Measurements from ENCODE around the gene RAC2. TPM values are rescaled to one million over a fixed set of nuclear protein-coding genes. Genes with fewer than 3 reads are reported as not detected.
"Not testable (repeated sequence)": the region's sequence is repeated elsewhere in the genome, so short reads cannot be mapped to it uniquely, and the experiment has no call there.

Gene RAC2
- total RNA-seq, 2 donors from 2014 or later: 20.9 to 22.6 TPM

DNA sequence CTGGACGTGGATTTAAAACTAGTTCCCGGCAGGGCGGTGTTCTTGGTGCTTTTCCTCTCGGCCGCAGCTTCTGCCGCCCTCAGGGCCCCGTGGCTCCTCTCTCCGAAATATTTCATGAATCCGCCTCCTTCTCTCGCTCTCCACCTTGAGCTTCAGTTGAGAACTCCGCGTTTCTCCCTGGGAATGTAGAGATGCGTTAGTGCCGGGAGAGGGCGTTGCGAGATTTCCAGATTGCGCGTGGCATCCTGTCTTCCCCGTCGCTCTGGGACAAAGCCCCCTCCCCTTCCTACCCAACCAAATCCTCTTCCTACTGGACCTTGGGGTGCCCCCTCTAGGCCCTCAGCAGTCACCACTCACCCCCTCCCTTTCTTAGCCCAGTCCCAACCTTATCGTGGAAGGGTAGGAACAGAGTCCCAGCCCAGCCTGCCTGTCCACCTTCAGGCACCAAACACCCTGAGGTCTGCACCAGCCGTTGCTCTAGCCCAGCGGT, 15.5 kb upstream of the RAC2 start:
- no peak for DNase-seq
- intact Hi-C loops (cut with DNase I, micrococcal nuclease): no loop called here
- peak; percentile 60 for ATAC-seq

DNA sequence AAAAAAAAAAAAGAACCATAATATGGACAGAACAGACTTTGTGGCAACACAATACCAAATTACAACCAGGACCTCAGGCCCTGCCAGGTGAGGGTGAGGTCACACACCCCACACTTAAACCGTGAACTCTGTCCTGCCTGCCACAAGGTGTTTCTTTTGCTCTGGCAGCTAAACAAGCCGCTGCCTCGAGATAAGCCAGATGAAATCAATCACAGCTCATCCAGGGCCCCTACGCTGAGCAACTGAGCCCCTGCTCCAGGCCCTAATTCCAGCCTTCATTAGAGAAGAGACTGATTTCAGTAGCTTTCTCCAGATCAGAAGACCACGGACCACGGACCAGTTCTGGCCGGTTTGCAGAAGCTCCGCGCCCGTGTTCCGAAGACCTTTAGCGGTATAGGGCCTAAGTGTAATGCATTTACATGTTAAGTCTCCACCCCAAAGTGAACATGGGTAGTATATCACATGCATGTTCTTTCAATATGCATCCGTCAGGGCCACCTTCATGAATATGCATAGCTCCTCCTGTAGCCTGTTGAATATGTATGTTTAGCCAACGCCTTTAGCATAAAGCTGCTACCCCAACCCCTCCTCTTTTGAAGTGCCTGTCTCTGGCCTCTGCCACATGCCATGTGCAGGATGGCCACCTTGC, 14.8 kb upstream of the RAC2 start:
- intact Hi-C loops (cut with DNase I, micrococcal nuclease): no loop called here
- DNase-seq: no peak
- peak; percentile 67 for ATAC-seq

DNA sequence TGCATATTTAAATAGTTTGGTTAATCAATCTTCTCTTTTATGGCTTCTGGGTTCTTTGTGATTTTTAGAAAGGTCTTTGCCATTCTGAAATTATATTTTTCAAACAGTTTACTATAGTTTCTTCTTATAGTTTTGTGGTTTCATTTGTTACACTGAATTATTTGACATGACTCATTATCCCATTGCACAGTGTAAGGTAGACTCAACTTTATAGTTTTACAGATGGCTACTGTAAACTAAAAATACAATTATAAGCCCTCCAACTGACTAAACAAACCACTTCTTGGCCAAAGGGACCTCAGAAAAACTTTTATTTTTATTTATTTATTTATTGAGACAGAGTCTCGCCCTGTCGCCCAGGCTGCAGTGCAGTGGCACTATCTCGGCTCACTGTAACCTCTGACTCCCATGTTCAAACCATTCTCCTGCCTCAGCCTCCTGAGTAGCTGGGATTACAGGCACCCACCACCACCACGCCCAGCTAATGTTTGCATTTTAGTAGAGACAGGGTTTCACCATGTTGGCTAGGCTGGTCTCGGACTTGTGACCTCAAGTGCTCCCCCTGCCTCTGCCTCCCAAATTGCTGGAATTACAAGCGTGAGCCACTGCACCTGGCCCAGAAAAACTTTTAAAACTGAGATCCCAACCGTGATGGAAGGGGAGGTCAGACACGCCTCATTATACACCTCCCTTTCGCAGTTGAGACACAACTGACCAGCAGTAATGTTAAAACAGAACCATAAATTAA, 14.1 kb upstream of the RAC2 start:
- DNase-seq (no peak), ATAC-seq (no peak)
- intact Hi-C loops (cut with DNase I, micrococcal nuclease): no loop called here

GRCh38 chr22:37256075-37256726, 12.1 kb upstream of the RAC2 start:
- DNase-seq (no peak), ATAC-seq (no peak)
- intact Hi-C loops (cut with DNase I, micrococcal nuclease): no loop called here

DNA sequence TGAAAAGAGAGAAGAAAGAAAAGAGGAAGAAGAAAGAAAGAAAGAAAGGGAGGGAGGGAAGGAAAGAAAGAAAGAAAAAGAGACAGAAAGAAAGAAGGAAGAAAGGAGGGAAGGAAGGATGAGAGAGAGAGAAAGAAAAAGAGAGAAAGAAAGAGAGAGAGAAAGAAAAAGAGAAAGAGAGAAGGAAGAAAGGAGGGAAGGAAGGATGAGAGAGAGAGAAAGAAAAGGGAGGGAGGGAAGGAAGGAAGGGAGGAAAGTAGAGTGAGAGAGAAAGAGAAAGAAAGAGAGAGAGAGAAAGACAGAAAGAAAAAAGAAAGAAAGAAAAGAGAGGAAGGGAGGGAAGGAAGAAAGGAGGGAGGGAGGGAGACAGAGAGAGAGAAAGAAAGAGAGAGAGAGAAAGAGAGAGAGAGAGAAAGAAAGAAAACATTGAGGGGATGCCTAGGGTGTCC, 11.5 kb upstream of the RAC2 start:
- ATAC-seq: no peak
- no peak for DNase-seq
- intact Hi-C loops (cut with DNase I, micrococcal nuclease): no loop called here

GRCh38 chr22:37254867-37255233, 10.8 kb upstream of the RAC2 start:
- DNase-seq (no peak), ATAC-seq (no peak)
- intact Hi-C loops (cut with DNase I, micrococcal nuclease): no loop called here

DNA sequence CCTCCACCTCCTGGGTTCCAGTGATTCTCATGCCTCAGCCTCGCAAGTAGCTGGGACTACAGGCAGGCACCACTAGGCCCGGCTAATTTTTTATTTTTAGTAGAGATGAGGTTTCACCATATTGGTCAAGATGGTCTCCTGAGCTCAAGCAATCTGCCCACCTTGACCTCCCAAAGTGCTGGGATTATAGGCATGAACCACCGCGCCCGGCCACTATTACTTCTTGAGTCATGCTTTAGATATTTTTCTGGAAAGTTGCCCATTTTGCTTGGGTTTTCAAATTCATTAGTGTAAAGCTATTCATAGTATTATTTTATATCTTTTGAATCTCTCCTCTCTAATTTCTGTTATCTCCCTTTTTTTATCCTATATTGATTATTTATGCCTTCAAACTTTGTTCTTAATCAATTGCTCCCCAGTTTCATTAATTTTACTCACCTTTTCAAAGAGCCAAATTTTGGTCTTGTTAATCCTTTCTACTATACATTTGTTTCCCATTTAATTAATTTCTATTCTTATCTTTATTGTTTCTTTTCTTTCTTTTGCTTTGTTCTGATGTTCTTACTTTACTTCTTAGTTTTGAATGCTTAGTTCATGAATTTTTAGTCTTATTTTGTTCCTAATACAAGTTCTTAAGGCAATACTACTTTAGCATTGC, 10.3 kb upstream of the RAC2 start:
- no peak for DNase-seq
- intact Hi-C loops (cut with DNase I, micrococcal nuclease): no loop called here
- ATAC-seq: no peak

GRCh38 chr22:37253126-37253660, 9.1 kb upstream of the RAC2 start:
- intact Hi-C loops (cut with DNase I, micrococcal nuclease): no loop called here
- DNase-seq: no peak

GRCh38 chr22:37251836-37252235, 7.8 kb upstream of the RAC2 start:
- ATAC-seq; DNase-seq; intact Hi-C loops (cut with DNase I, micrococcal nuclease): not testable (repeated sequence)

More at GRCh38 chr22:37253126-37253660, 9.1 kb upstream of the RAC2 start:
- ATAC-seq: no peak

- ATAC-seq: no peak
- intact Hi-C loops (cut with DNase I, micrococcal nuclease): no loop called here
- no peak for DNase-seq
These were observed 5.9 kb upstream of the RAC2 start for GRCh38 chr22:37249986-37250385.

- ATAC-seq (no peak), DNase-seq (no peak)
- intact Hi-C loops (cut with DNase I, micrococcal nuclease): no loop called here
These were observed 4.2 kb upstream of the RAC2 start for GRCh38 chr22:37248251-37248650.

DNA sequence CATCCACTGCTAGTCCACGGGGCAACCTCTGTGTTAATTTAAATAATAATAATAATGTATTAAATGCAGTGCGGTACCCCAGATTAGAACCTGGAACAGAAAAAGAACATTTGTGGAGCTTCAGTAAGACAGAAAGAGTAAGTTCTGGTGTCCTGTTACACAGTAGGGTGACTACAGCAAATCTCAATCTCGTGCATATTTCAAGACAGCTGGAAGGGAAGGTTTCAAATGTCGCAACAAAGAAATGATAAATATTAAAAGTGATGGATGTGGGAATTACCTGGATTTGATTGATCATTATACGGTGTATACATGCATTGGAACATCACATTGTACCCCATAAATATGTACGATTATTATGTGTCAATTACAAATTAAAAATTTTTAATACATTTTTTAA, 1.7 kb upstream of the RAC2 start:
- no peak for ATAC-seq
- intact Hi-C loops (cut with DNase I, micrococcal nuclease): no loop called here

DNA sequence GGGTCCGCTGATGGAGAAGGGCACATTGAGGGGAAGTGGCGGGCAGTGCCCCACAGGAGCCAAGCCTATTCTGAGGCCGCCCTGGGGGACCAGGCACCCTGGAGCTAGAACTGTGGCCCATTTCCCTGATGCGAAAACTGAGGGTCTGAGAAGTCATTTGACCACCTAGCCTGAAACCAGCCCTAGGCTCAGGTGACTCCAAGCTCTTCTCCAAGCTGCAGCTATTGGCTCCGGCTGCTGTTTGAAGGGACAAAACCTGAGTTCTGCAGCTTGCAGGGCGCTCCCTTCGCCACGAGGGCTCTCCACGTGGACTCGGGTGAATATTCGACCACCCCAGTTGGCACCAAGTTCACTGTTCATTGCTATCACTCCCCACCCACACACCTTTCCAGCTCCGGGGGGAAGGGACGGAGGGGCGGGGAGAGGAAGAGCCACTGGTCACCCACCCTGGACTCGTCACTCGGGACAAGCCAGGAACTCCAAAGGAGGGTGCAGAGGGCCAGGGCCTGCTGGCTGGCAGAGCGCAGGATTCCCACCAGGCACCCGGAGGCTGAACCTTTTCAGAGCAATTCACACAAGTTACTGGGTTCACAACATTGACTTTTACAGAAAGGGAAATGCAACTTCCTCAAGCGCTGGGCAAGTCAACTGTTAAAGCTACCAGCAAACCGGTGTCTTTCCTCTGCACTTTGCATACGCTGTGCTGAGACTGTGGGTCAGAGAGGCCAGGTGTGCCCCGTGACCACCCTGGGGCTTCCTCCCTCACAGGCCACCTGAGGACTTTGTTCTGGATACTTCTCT, 1.1 kb upstream of the RAC2 start:
- intact Hi-C loops (cut with DNase I, micrococcal nuclease): no loop called here
- ATAC-seq: no peak
- DNase-seq: no peak

More for the DNA sequence above, 1.7 kb upstream of the RAC2 start:
- DNase-seq: no peak

DNA sequence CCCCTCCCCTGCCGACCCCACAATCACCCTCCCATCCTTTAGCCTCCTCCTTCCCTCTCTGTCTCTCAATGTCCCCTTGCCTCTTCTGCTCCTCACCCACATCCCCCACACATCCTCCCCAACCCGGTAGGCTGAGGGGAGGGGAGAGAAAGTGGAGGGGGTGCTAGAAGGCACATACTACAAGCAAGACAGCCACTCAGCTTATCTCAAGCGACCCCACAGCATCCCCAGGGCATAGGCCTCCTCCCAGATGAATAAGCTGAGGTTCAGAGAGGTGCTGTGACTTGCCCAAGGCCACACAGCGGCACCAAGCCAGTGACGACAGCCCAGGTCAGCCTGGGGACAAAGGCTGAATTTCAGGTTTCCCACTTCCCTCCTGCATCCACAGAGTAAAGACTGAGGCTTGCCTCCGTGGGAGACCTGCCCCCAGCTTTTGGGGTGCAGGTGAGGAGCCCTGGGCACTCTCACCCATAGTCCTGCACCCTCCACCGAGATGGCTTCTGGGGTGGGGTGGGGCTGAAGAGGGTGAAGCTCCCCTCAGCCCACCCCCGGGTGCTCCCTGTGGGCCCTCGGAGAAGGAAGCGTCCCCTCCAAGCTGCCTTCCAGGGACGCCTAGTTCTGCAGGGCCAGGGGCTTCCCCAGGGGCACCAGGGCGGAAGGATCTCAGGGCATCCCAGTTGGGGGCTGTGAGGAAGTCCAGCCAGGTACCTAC, 511 bp downstream of the RAC2 start:
- peak; percentile 29 for ATAC-seq

GRCh38 chr22:37242395-37242918, 1.6 kb downstream of the RAC2 start:
- peak; percentile 40 for ATAC-seq
- intact Hi-C loops (cut with DNase I, micrococcal nuclease): no loop called here
- DNase-seq: peak; percentile 74 to 78

More for the DNA sequence above, 511 bp downstream of the RAC2 start:
- intact Hi-C loops (cut with DNase I, micrococcal nuclease): no loop called here
- no peak for DNase-seq

DNA sequence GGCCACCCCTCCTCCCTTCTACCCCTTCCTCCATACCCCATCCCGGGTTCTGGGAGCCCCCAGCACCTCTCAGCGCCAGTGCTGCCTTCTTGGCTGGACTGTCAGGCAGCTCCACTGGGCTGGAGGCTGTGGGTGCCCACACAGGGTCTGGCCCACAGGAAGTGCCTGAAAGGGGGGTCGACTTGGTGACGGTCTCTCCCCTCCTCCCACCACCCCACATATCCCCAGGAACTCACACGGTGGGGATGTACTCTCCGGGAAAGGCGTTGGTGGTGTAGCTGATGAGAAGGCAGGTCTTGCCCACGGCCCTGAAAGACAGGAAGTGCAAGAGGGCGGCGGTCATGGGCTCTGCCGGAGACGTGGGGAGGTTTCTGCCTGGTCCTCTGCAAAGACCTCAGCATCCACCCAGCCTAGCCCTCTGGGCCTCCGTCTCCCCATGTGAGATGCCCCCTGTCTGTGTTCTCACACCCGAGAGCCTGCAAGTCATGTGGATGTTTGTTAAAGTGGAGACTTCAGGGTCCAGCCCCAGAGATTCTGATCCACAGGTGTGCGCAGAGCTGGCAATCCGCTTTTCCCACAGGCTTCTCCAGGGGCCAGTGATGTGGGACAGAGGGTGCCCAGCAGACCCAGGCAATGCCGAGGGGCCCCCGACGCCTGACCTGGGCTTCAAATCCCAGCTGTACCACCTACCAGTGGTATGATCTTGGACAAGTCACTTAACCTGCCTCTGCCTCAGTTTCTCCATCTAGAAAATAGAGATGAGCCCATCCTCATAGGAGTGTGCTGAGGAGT, 2.5 kb downstream of the RAC2 start:
- DNase-seq: no peak
- no peak for ATAC-seq
- intact Hi-C loops (cut with DNase I, micrococcal nuclease): no loop called here

GRCh38 chr22:37240941-37241320, 3.1 kb downstream of the RAC2 start:
- ATAC-seq (no peak), DNase-seq (no peak)
- intact Hi-C loops (cut with DNase I, micrococcal nuclease): no loop called here
